ENCODE data around the gene PSMG4. TPM values are rescaled to one million over a fixed set of nuclear protein-coding genes. Genes with fewer than 3 reads are reported as not detected.

Gene PSMG4
- total RNA-seq, 1 experiment from 2014 or later = 27.0 TPM

DNA sequence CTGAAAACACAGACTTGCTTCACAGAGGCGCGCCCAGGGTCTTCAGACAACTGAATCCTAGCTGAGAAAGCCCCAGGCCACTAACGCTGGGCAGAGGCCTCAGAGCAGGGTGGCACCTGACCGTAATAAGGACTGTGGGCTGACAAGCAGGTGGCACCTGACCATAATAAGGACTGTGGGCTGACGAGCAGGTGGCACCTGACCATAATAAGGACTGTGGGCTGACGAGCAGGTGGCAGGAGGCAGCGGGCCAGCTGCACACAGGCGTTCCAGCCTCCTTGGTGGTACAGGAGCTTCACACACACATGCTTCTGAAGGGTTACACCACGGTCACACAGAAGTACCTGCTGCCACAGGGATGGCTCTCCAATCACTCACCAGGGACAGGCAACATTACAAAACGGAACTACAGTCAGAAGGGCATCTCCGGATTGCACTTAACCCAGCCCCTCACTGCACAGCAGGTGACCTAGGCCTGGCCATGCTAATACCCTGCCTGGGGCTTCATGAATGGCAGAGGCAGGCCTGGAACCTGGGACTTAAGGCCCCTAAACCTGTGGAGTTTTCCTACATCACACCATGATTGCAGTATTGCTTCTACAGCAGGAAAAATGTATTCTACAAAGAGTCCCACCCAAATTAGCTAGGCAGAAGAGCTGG, 50.8 kb downstream of the PSMG4 start:
- intact Hi-C loops (cut with micrococcal nuclease; ENCODE audit: unreplicated experiment) (no loop called here), in situ Hi-C loops (cut with HindIII; ENCODE audit: low pct_unique_long_range_greater_than_20kb, low sequenced_read_pairs) (no loop called here)
- ATAC-seq (no peak), DNase-seq (ENCODE audit: low read depth, low spot score) (no peak)
- no peak overlapping the region for H3K4me3 ChIP-seq (ENCODE audit: low read depth in 2 of 2, low read length in 2 of 2)
- CTCF ChIA-PET = no interaction called here
- no peaks in the 10 kb centered on the region for H3K4me1 ChIP-seq (ENCODE audit: control insufficient read depth, insufficient read depth, low read length)
- no peaks in the 10 kb centered on the region for H3K9me3 ChIP-seq (ENCODE audit: control insufficient read depth, insufficient read depth, low read depth, low read length)
- no peak overlapping the region for H3K27ac ChIP-seq (ENCODE audit: low read length)
- no peaks in the 10 kb centered on the region for H3K36me3 ChIP-seq (ENCODE audit: control insufficient read depth, insufficient read depth, low read length)
- BruUV-seq (replicated peaks) = no TSS peak
- no peak for TF ChIP-seq POLR2AphosphoS5 (IDR thresholded peaks at IDR 0.05; ENCODE audit: low read depth, low read length)
- no peak for TF ChIP-seq SIN3A (IDR thresholded peaks at IDR 0.05; ENCODE audit: borderline replicate concordance, insufficient read depth, low read depth, low read length)
- no peaks in the 10 kb centered on the region; the same call in 1 of the 2 replicates for H3K27me3 ChIP-seq (ENCODE audit: control insufficient read depth, insufficient read depth, low read length)
- POLR2A ChIA-PET = interaction anchor here (0.6 kb wide), 1 partner anchor 51 kb away, joined by 8 read pairs; the partner anchor contains the start of gene PSMG4

DNA sequence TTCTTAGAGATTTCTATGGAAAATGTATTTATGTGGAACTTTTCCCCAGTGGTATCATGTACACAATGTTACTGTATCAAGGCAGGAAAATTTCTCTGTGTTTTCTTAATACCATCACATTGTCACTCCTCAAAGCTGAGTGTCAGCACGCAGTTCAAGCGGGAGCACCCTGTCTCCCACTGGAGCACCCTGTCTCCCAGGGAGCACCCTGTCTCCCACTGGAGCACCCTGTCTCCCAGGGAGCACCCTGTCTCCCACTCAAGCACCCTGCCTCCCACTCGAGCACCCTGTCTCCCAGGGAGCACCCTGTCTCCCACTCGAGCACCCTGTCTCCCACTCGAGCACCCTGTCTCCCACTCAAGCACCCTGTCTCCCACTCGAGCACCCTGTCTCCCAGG, 51.3 kb downstream of the PSMG4 start:
- no peaks in the 10 kb centered on the region for H3K9me3 ChIP-seq (ENCODE audit: control insufficient read depth, insufficient read depth, low read depth, low read length)
- ChIA-PET POLR2A (no interaction called here), CTCF (no interaction called here)
- BruUV-seq (replicated peaks) = no TSS peak
- ATAC-seq (no peak), DNase-seq (ENCODE audit: low read depth, low spot score) (no peak)
- no peak overlapping the region for H3K27ac ChIP-seq (ENCODE audit: low read length)
- H3K36me3 ChIP-seq (ENCODE audit: control insufficient read depth, insufficient read depth, low read length) = no peaks in the 10 kb centered on the region
- no peak for TF ChIP-seq SIN3A (IDR thresholded peaks at IDR 0.05; ENCODE audit: borderline replicate concordance, insufficient read depth, low read depth, low read length)
- TF ChIP-seq POLR2AphosphoS5 (IDR thresholded peaks at IDR 0.05; ENCODE audit: low read depth, low read length) = no peak
- TF ChIP-seq, protein P1, sequence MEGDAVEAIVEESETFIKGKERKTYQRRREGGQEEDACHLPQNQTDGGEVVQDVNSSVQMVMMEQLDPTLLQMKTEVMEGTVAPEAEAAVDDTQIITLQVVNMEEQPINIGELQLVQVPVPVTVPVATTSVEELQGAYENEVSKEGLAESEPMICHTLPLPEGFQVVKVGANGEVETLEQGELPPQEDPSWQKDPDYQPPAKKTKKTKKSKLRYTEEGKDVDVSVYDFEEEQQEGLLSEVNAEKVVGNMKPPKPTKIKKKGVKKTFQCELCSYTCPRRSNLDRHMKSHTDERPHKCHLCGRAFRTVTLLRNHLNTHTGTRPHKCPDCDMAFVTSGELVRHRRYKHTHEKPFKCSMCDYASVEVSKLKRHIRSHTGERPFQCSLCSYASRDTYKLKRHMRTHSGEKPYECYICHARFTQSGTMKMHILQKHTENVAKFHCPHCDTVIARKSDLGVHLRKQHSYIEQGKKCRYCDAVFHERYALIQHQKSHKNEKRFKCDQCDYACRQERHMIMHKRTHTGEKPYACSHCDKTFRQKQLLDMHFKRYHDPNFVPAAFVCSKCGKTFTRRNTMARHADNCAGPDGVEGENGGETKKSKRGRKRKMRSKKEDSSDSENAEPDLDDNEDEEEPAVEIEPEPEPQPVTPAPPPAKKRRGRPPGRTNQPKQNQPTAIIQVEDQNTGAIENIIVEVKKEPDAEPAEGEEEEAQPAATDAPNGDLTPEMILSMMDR (IDR thresholded peaks at IDR 0.05) = no peak
- no peak for TF ChIP-seq TCF7L2 (IDR thresholded peaks at IDR 0.05; ENCODE audit: low read depth, low read length)
- TF ChIP-seq, protein P2, sequence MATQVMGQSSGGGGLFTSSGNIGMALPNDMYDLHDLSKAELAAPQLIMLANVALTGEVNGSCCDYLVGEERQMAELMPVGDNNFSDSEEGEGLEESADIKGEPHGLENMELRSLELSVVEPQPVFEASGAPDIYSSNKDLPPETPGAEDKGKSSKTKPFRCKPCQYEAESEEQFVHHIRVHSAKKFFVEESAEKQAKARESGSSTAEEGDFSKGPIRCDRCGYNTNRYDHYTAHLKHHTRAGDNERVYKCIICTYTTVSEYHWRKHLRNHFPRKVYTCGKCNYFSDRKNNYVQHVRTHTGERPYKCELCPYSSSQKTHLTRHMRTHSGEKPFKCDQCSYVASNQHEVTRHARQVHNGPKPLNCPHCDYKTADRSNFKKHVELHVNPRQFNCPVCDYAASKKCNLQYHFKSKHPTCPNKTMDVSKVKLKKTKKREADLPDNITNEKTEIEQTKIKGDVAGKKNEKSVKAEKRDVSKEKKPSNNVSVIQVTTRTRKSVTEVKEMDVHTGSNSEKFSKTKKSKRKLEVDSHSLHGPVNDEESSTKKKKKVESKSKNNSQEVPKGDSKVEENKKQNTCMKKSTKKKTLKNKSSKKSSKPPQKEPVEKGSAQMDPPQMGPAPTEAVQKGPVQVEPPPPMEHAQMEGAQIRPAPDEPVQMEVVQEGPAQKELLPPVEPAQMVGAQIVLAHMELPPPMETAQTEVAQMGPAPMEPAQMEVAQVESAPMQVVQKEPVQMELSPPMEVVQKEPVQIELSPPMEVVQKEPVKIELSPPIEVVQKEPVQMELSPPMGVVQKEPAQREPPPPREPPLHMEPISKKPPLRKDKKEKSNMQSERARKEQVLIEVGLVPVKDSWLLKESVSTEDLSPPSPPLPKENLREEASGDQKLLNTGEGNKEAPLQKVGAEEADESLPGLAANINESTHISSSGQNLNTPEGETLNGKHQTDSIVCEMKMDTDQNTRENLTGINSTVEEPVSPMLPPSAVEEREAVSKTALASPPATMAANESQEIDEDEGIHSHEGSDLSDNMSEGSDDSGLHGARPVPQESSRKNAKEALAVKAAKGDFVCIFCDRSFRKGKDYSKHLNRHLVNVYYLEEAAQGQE (IDR thresholded peaks at IDR 0.05; ENCODE audit: insufficient read depth in 1 of 2, low read depth in 2 of 2, low read length in 1 of 2) = no peak
- H3K4me3 ChIP-seq (ENCODE audit: low read depth in 2 of 2, low read length in 2 of 2) = no peak overlapping the region
- in situ Hi-C loops (cut with HindIII; ENCODE audit: low pct_unique_long_range_greater_than_20kb, low sequenced_read_pairs) (no loop called here), intact Hi-C loops (cut with micrococcal nuclease; ENCODE audit: unreplicated experiment) (no loop called here)
- H3K27me3 ChIP-seq (ENCODE audit: control insufficient read depth, insufficient read depth, low read length) = no peaks in the 10 kb centered on the region; the same call in 1 of the 2 replicates
- H3K4me1 ChIP-seq (ENCODE audit: control insufficient read depth, insufficient read depth, low read length) = no peaks in the 10 kb centered on the region

DNA sequence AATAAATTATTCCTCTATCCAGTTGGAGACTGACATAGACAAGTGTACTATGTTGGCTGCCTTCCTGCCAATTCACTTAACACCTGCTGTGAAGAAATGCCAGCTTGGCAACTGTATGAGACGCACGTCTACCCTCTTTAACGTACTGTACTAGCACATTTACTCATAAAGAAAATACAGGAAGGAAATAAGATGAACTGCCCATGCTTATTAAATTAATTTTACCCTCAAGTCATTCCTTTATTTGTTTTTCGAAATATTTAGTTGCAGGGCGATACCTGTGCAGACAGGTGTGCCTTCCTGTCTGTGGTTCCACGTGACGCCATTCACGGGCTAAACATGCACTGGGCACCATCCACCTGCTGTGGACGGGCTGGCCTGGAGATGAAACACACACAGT, 52.0 kb downstream of the PSMG4 start:
- ChIA-PET CTCF (no interaction called here), POLR2A (no interaction called here)
- no peak overlapping the region for H3K27ac ChIP-seq (ENCODE audit: low read length)
- H3K27me3 ChIP-seq (ENCODE audit: control insufficient read depth, insufficient read depth, low read length) = no peaks in the 10 kb centered on the region; the same call in 1 of the 2 replicates
- in situ Hi-C loops (cut with HindIII; ENCODE audit: low pct_unique_long_range_greater_than_20kb, low sequenced_read_pairs) (no loop called here), intact Hi-C loops (cut with micrococcal nuclease; ENCODE audit: unreplicated experiment) (no loop called here)
- BruUV-seq (replicated peaks) = no TSS peak
- H3K4me3 ChIP-seq (ENCODE audit: low read depth in 2 of 2, low read length in 2 of 2) = no peak overlapping the region
- no peaks in the 10 kb centered on the region for H3K36me3 ChIP-seq (ENCODE audit: control insufficient read depth, insufficient read depth, low read length)
- TF ChIP-seq, protein P1 (IDR thresholded peaks at IDR 0.05) = no peak
- TF ChIP-seq POLR2AphosphoS5 (IDR thresholded peaks at IDR 0.05; ENCODE audit: low read depth, low read length) (no peak), TCF7L2 (IDR thresholded peaks at IDR 0.05; ENCODE audit: low read depth, low read length) (no peak), SIN3A (IDR thresholded peaks at IDR 0.05; ENCODE audit: borderline replicate concordance, insufficient read depth, low read depth, low read length) (no peak)
- TF ChIP-seq, protein P2 (IDR thresholded peaks at IDR 0.05; ENCODE audit: insufficient read depth in 1 of 2, low read depth in 2 of 2, low read length in 1 of 2) = no peak
- DNase-seq (ENCODE audit: low read depth, low spot score) = no peak
- no peaks in the 10 kb centered on the region for H3K4me1 ChIP-seq (ENCODE audit: control insufficient read depth, insufficient read depth, low read length)
- no peaks in the 10 kb centered on the region for H3K9me3 ChIP-seq (ENCODE audit: control insufficient read depth, insufficient read depth, low read depth, low read length)
- no peak for ATAC-seq
